Measurements from ENCODE around the gene PRXL2A. TPM values are rescaled to one million over a fixed set of nuclear protein-coding genes. Genes with fewer than 3 reads are reported as not detected.

The PRXL2A gene
- total RNA-seq, 2 donors from 2014 or later: 101 to 127 TPM

GRCh38 chr10:80449520-80449919, 41.2 kb downstream of the PRXL2A start:
- Histone ChIP-seq H3K9me3 (ENCODE audit: control insufficient read depth, low read length) (no peaks in the 10 kb centered on the region), H3K36me3 (ENCODE audit: control insufficient read depth, insufficient read depth, low read length) (no peaks in the 10 kb centered on the region), H3K27ac (ENCODE audit: low read depth, low read length) (no peak overlapping the region), H3K4me3 (ENCODE audit: low read length) (no peak overlapping the region), H3K4me1 (ENCODE audit: control insufficient read depth, insufficient read depth, low read length) (peaks cover 7% of the 10 kb centered on the region), H3K27me3 (ENCODE audit: control insufficient read depth, insufficient read depth, low read length, poor library complexity, severe bottlenecking) (no peaks in the 10 kb centered on the region), H3K9ac (ENCODE audit: extremely low read depth, low read length, poor library complexity, severe bottlenecking) (no peak overlapping the region)
- Mint-ChIP-seq H3K4me1 (peaks cover 20% of the 10 kb centered on the region), H3K4me3 (no peak overlapping the region), H3K27ac (no peak overlapping the region), H3K9me3 (no peaks in the 10 kb centered on the region), H3K27me3 (ENCODE audit: insufficient read depth) (peaks cover 13% of the 10 kb centered on the region), H3K36me3 (ENCODE audit: low read depth) (no peaks in the 10 kb centered on the region)
- no peak for DNase-seq
- TF ChIP-seq CTCF (conservative IDR thresholded peaks at IDR 0.05): peak; percentile 28
- WGBS, 2 experiments (ENCODE audit: insufficient coverage in 1 of 2, insufficient read length in 1 of 2): 84% methylated on average over 2 of the region's 2 CpGs; no CpG with 5 or more reads in 1 of the 2 experiments

DNA sequence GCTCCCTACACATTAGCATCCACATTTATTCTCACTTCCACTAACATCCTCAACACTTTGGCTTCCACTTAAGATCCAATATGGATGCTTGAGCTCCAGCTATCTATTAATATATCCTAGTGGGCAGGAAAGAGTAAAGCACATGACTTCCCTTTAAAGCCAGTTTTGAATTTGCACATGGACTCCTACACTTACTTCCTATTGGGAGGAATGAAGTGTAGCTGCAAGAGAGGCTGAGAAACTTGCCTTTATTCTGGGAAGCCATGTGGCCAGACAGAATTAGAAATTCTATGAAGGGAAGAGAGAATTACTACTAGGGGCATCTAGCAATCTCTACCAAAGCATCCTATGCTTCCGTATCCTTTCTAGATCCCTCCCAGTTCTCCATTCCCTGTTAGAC, 42.8 kb downstream of the PRXL2A start:
- Mint-ChIP-seq H3K4me1 (peaks cover 23% of the 10 kb centered on the region), H3K9me3 (no peaks in the 10 kb centered on the region), H3K27ac (no peak overlapping the region), H3K4me3 (no peak overlapping the region), H3K27me3 (ENCODE audit: insufficient read depth) (peaks cover 13% of the 10 kb centered on the region), H3K36me3 (ENCODE audit: low read depth) (peaks cover 2% of the 10 kb centered on the region)
- no peak for TF ChIP-seq CTCF (conservative IDR thresholded peaks at IDR 0.05)
- no peaks in the 10 kb centered on the region for H3K36me3 ChIP-seq (ENCODE audit: control insufficient read depth, insufficient read depth, low read length)
- DNase-seq: no peak
- H3K4me1 ChIP-seq (ENCODE audit: control insufficient read depth, insufficient read depth, low read length): peaks cover 14% of the 10 kb centered on the region
- H3K27ac ChIP-seq (ENCODE audit: low read depth, low read length): no peak overlapping the region
- no peaks in the 10 kb centered on the region for H3K27me3 ChIP-seq (ENCODE audit: control insufficient read depth, insufficient read depth, low read length, poor library complexity, severe bottlenecking)
- H3K9me3 ChIP-seq (ENCODE audit: control insufficient read depth, low read length): no peaks in the 10 kb centered on the region
- H3K4me3 ChIP-seq (ENCODE audit: low read length): no peak overlapping the region
- 88 to 96% methylated on average over 1 of the region's 1 CpG for WGBS, 2 experiments (ENCODE audit: insufficient coverage in 1 of 2, insufficient read length in 1 of 2)
- H3K9ac ChIP-seq (ENCODE audit: extremely low read depth, low read length, poor library complexity, severe bottlenecking): no peak overlapping the region

GRCh38 chr10:80452069-80452468, 43.7 kb downstream of the PRXL2A start:
- no peak for TF ChIP-seq CTCF (conservative IDR thresholded peaks at IDR 0.05)
- Histone ChIP-seq H3K27ac (ENCODE audit: low read depth, low read length) (no peak overlapping the region), H3K4me1 (ENCODE audit: control insufficient read depth, insufficient read depth, low read length) (peaks cover 14% of the 10 kb centered on the region), H3K4me3 (ENCODE audit: low read length) (no peak overlapping the region), H3K36me3 (ENCODE audit: control insufficient read depth, insufficient read depth, low read length) (no peaks in the 10 kb centered on the region), H3K9ac (ENCODE audit: extremely low read depth, low read length, poor library complexity, severe bottlenecking) (no peak overlapping the region), H3K9me3 (ENCODE audit: control insufficient read depth, low read length) (no peaks in the 10 kb centered on the region), H3K27me3 (ENCODE audit: control insufficient read depth, insufficient read depth, low read length, poor library complexity, severe bottlenecking) (no peaks in the 10 kb centered on the region)
- peaks cover 22% of the 10 kb centered on the region for H3K4me1 Mint-ChIP-seq
- H3K36me3 Mint-ChIP-seq (ENCODE audit: low read depth): peaks cover 6% of the 10 kb centered on the region
- no peaks in the 10 kb centered on the region for H3K9me3 Mint-ChIP-seq
- no peak overlapping the region for H3K27ac Mint-ChIP-seq
- peaks cover 7% of the 10 kb centered on the region for H3K27me3 Mint-ChIP-seq (ENCODE audit: insufficient read depth)
- DNase-seq: no peak
- H3K4me3 Mint-ChIP-seq: no peak overlapping the region
